ENCODE data around the gene ROBO1.

The ROBO1 gene

GRCh38 chr3:79006077-79006476 is 761.7 kb downstream of the ROBO1 start:
- H4K20me1 ChIP-seq (ENCODE audit: insufficient read depth, low read length): no peaks in the 10 kb centered on the region
- H3K9me3 ChIP-seq (replicated peaks; ENCODE audit: insufficient read depth, low read length): no peaks in the 10 kb centered on the region
- H3K9ac ChIP-seq (ENCODE audit: low read length): no peak overlapping the region
- H3K4me2 ChIP-seq (ENCODE audit: low read depth, low read length): no peak overlapping the region
- H3K4me1 ChIP-seq (ENCODE audit: low read length): 0 out of 2 replicates have a peak, but pooled peaks cover 5% of the 10 kb centered on the region
- H2AFZ ChIP-seq (ENCODE audit: low read length): no peak overlapping the region
- H3K79me2 ChIP-seq (ENCODE audit: low read length): peaks cover 51% of the 10 kb centered on the region
- no peaks in the 10 kb centered on the region for H3K27me3 ChIP-seq (replicated peaks; ENCODE audit: insufficient read depth, low read length)
- TF ChIP-seq EZH2 (optimal IDR thresholded peaks at IDR 0.05; ENCODE audit: low read depth, low read length) (no peak), EZH2phosphoT487 (IDR thresholded peaks at IDR 0.05; ENCODE audit: low read length) (no peak), CTCF (IDR thresholded peaks at IDR 0.05; ENCODE audit: low read length) (no peak)
- no peaks in the 10 kb centered on the region for H3K36me3 ChIP-seq (replicated peaks; ENCODE audit: insufficient read depth, low read length)
- H3F3A ChIP-seq (ENCODE audit: insufficient read depth, low read length): no peaks in the 10 kb centered on the region
- H3K9me2 ChIP-seq (replicated peaks; ENCODE audit: insufficient read depth, low read length): no peaks in the 10 kb centered on the region
- no peak for DNase-seq
- no peak overlapping the region for H3K27ac ChIP-seq (ENCODE audit: low read length)
- H3K4me3 ChIP-seq (ENCODE audit: low read length): no peak overlapping the region

- H3K9me3 ChIP-seq (replicated peaks; ENCODE audit: insufficient read depth, low read length): no peaks in the 10 kb centered on the region
- H3K27ac ChIP-seq (ENCODE audit: low read length): no peak overlapping the region
- H2AFZ ChIP-seq (ENCODE audit: low read length): no peak overlapping the region
- DNase-seq: no peak
- H3F3A ChIP-seq (ENCODE audit: insufficient read depth, low read length): no peaks in the 10 kb centered on the region
- no peaks in the 10 kb centered on the region for H3K36me3 ChIP-seq (replicated peaks; ENCODE audit: insufficient read depth, low read length)
- no peaks in the 10 kb centered on the region for H3K9me2 ChIP-seq (replicated peaks; ENCODE audit: insufficient read depth, low read length)
- no peaks in the 10 kb centered on the region for H4K20me1 ChIP-seq (ENCODE audit: insufficient read depth, low read length)
- no peak overlapping the region for H3K4me2 ChIP-seq (ENCODE audit: low read depth, low read length)
- TF ChIP-seq EZH2phosphoT487 (IDR thresholded peaks at IDR 0.05; ENCODE audit: low read length): no peak
- TF ChIP-seq EZH2 (optimal IDR thresholded peaks at IDR 0.05; ENCODE audit: low read depth, low read length): no peak
- no peak for TF ChIP-seq CTCF (IDR thresholded peaks at IDR 0.05; ENCODE audit: low read length)
- no peak overlapping the region for H3K9ac ChIP-seq (ENCODE audit: low read length)
- no peaks in the 10 kb centered on the region for H3K27me3 ChIP-seq (replicated peaks; ENCODE audit: insufficient read depth, low read length)
- H3K4me3 ChIP-seq (ENCODE audit: low read length): no peak overlapping the region
- H3K79me2 ChIP-seq (ENCODE audit: low read length): peaks cover 43% of the 10 kb centered on the region
- H3K4me1 ChIP-seq (ENCODE audit: low read length): 0 out of 2 replicates have a peak, but pooled peaks cover 5% of the 10 kb centered on the region
Measured at GRCh38 chr3:79005084-79005483, 762.7 kb downstream of the ROBO1 start.

DNA sequence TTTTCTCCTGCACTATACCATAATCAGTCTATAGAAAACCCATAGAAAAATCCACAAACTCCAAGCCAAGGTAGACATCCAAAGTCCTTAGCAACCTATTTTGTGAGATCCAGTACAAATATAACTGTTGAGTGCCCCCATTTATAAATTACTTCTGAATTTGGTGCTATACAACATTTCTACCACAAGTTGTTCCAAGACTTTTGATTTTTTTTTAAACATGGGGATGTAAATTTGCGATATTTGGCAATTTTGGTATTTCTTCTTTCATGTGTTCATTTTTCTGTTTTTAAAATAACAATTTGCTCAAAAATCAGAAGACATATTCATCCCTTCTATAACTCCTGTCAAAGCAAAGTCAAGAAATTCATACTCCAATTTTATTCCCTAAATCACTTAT is 763.8 kb downstream of the ROBO1 start:
- peaks cover 46% of the 10 kb centered on the region for H3K79me2 ChIP-seq (ENCODE audit: low read length)

More for the DNA sequence above, 763.8 kb downstream of the ROBO1 start:
- no peak overlapping the region for H3K9ac ChIP-seq (ENCODE audit: low read length)
- DNase-seq: no peak
- no peaks in the 10 kb centered on the region for H3K9me2 ChIP-seq (replicated peaks; ENCODE audit: insufficient read depth, low read length)
- H3K4me1 ChIP-seq (ENCODE audit: low read length): 0 out of 2 replicates have a peak, but pooled peaks cover 5% of the 10 kb centered on the region
- H3K4me3 ChIP-seq (ENCODE audit: low read length): no peak overlapping the region
- H4K20me1 ChIP-seq (ENCODE audit: insufficient read depth, low read length): no peaks in the 10 kb centered on the region
- H3K27ac ChIP-seq (ENCODE audit: low read length): no peak overlapping the region
- H3K4me2 ChIP-seq (ENCODE audit: low read depth, low read length): no peak overlapping the region
- H3K27me3 ChIP-seq (replicated peaks; ENCODE audit: insufficient read depth, low read length): no peaks in the 10 kb centered on the region
- H2AFZ ChIP-seq (ENCODE audit: low read length): no peak overlapping the region
- H3K36me3 ChIP-seq (replicated peaks; ENCODE audit: insufficient read depth, low read length): no peaks in the 10 kb centered on the region
- H3F3A ChIP-seq (ENCODE audit: insufficient read depth, low read length): no peaks in the 10 kb centered on the region
- H3K9me3 ChIP-seq (replicated peaks; ENCODE audit: insufficient read depth, low read length): no peaks in the 10 kb centered on the region
- TF ChIP-seq CTCF (IDR thresholded peaks at IDR 0.05; ENCODE audit: low read length): no peak
- no peak for TF ChIP-seq EZH2 (optimal IDR thresholded peaks at IDR 0.05; ENCODE audit: low read depth, low read length)
- TF ChIP-seq EZH2phosphoT487 (IDR thresholded peaks at IDR 0.05; ENCODE audit: low read length): no peak

Measured in MM.1S (cell line).